Activated CD8-positive, alpha-beta memory T cell treated with anti-CD3 and anti-CD28 coated beads, Interleukin-2, amount 50 U/mL, for 48 hours (primary cell): ENCODE measurements around the gene EFR3B.

Source experiments
- DNase-seq: peaks from one replicate; pipeline ENCODE4 v3.0.0-alpha.2; 2020

EFR3B gene

GRCh38 chr2:25073914-25074313 lies 32.0 kb downstream of the EFR3B start:
- no peak for DNase-seq

- DNase-seq = no peak
These were observed 33.0 kb downstream of the EFR3B start for GRCh38 chr2:25074826-25075225.

GRCh38 chr2:25076749-25077148 lies 34.9 kb downstream of the EFR3B start:
- DNase-seq = no peak

- DNase-seq = no peak
These were observed 35.9 kb downstream of the EFR3B start for GRCh38 chr2:25077789-25078169.

GRCh38 chr2:25078170-25079049 lies 36.5 kb downstream of the EFR3B start:
- DNase-seq = no peak

- no peak for DNase-seq
These were observed 37.3 kb downstream of the EFR3B start for GRCh38 chr2:25079050-25079635.

GRCh38 chr2:25081237-25081790 lies 39.4 kb downstream of the EFR3B start:
- DNase-seq = no peak

GRCh38 chr2:25082002-25082622 lies 40.2 kb downstream of the EFR3B start:
- DNase-seq = no peak

- DNase-seq = no peak
These were observed 44.1 kb downstream of the EFR3B start for GRCh38 chr2:25085761-25086560.

- DNase-seq = no peak
These were observed 47.1 kb downstream of the EFR3B start for GRCh38 chr2:25088817-25089516.

GRCh38 chr2:25089605-25090315 lies 47.9 kb downstream of the EFR3B start:
- no peak for DNase-seq

GRCh38 chr2:25090801-25091200 lies 48.9 kb downstream of the EFR3B start:
- no peak for DNase-seq

- DNase-seq = no peak
These were observed 49.4 kb downstream of the EFR3B start for GRCh38 chr2:25091265-25091664.

GRCh38 chr2:25098056-25098455 lies 56.2 kb downstream of the EFR3B start:
- no peak for DNase-seq

GRCh38 chr2:25098670-25099486 lies 57.0 kb downstream of the EFR3B start:
- no peak for DNase-seq

GRCh38 chr2:25102352-25102751 lies 60.5 kb downstream of the EFR3B start:
- peak; percentile 59 for DNase-seq

- DNase-seq = no peak
These were observed 61.5 kb downstream of the EFR3B start for GRCh38 chr2:25103287-25103871.

- DNase-seq = no peak
These were observed 62.9 kb downstream of the EFR3B start for GRCh38 chr2:25104736-25105135.

GRCh38 chr2:25105336-25106085 lies 63.6 kb downstream of the EFR3B start:
- DNase-seq = no peak
